Esophagus muscularis mucosa (tissue), 4 donors: ENCODE data around the gene ACTBL2. TPM values are rescaled to one million over a fixed set of nuclear protein-coding genes. Genes with fewer than 3 reads are reported as not detected.

Experiments
- DNase-seq: peaks from one replicate; pipeline ENCODE4 v3.0.0-alpha.2; 2017; ENCODE audit errors: extremely low spot score
- H3K27ac ChIP-seq, 4 donors: fragments of 200-600 bp; sonication (generic); replicated peaks in 1 of 4; 1 replicate in 3 of 4; 2 replicates in 1 of 4; pipeline ENCODE4 v1.5.1; 2016 to 2019; ENCODE audit warnings: mild to moderate bottlenecking in 1 of 4
- H3K27me3 ChIP-seq, 4 donors: fragments of 200-600 bp; sonication (generic); one replicate each; pipeline versions ENCODE4 v1.5.1 to v1.6.0; 2016 to 2019
- H3K36me3 ChIP-seq, 4 donors: fragments of 200-600 bp; sonication (generic); one replicate each; pipeline ENCODE4 v1.5.1; 2016 to 2019
- H3K4me1 ChIP-seq, 4 donors: fragments of 200-600 bp; sonication (generic); one replicate each; pipeline ENCODE4 v1.5.1; 2016 to 2019
- H3K4me3 ChIP-seq, 4 donors: fragments of 200-600 bp; sonication (generic); 1 replicate in 2 of 4; 2 replicates in 2 of 4; pipeline ENCODE4 v1.5.1; 2016 to 2019; ENCODE audit warnings: mild to moderate bottlenecking in 4 of 4, moderate library complexity in 1 of 4
- H3K9me3 ChIP-seq, 4 donors: fragments of 200-600 bp; sonication (generic); 1 replicate in 3 of 4; 2 replicates in 1 of 4; pipeline ENCODE4 v1.5.1; 2016 to 2019
- EP300 ChIP-seq: sonication (generic); formaldehyde crosslinking; IDR thresholded peaks from one replicate; pipeline ENCODE4 v1.6.1; 2017; ENCODE audit warnings: antibody characterized with exemption
- POLR2A ChIP-seq: fragments of 450-650 bp; IDR thresholded peaks from one replicate; pipeline ENCODE4 v1.6.1; 2017; ENCODE audit warnings: antibody characterized with exemption, moderate library complexity, mild to moderate bottlenecking, low read depth
- POLR2AphosphoS5 ChIP-seq, 2 donors: sonication (generic); formaldehyde crosslinking; IDR thresholded peaks; one replicate each; pipeline ENCODE4 v1.6.1; 2017; ENCODE audit warnings: antibody characterized with exemption in 2 of 2
- WGBS: methylation state at CpG from one replicate; pipeline ENCODE4 v1.1.5; 2018; 5-methylcytosine and 5-hydroxymethylcytosine counted together
- intact Hi-C: fragments of 100-400 bp; cut with DNase I; formaldehyde crosslinking; loops from one replicate; pipeline ENCODE4 v1.15.1; 2023
- total RNA-seq, 4 donors: library from RNA; depleted of rRNA; stranded (reverse); fragments of >200 nt; gene quantifications; one replicate each; pipeline versions ENCODE4 v1.1.0 to v1.2.1, GENCODE V29; 2016
- TF ChIP-seq, protein P1 (sequence below), 3 experiments: fragments of 200-600 bp in 2 of 3; fragments of 450-650 bp in 1 of 3; sonication (generic) in 2 of 3; IDR thresholded peaks; one replicate each; pipeline ENCODE4 v1.5.1; 2017 to 2019; ENCODE audit warnings: antibody characterized with exemption in 3 of 3, mild to moderate bottlenecking in 2 of 3, moderate library complexity in 1 of 3

ACTBL2 gene
- total RNA-seq, 4 donors from 2014 or later: not detected

DNA sequence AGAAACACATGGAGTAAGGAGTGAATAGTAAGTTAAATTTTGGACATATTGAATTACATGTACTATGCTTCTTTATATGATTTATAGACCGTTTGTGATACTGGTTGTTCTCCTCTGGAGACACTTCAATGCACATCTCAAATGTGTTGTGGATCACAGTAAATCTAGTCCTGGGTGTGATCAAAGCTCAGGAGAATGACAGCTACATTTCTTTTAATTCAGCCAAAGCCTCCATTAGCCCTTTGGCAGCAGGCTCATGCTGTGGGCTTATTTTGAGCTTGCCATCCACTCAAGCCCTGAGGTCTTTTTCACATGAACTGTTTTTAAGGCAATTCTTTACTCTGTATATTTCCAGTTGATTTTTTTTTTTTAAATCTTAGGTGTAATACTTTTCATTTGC, 34.6 kb upstream of the ACTBL2 start:
- intact Hi-C loops: no loop called here
- TF ChIP-seq POLR2AphosphoS5 (IDR thresholded peaks at IDR 0.05) (no peak), POLR2A (no peak), EP300 (no peak)
- TF ChIP-seq, protein P1, sequence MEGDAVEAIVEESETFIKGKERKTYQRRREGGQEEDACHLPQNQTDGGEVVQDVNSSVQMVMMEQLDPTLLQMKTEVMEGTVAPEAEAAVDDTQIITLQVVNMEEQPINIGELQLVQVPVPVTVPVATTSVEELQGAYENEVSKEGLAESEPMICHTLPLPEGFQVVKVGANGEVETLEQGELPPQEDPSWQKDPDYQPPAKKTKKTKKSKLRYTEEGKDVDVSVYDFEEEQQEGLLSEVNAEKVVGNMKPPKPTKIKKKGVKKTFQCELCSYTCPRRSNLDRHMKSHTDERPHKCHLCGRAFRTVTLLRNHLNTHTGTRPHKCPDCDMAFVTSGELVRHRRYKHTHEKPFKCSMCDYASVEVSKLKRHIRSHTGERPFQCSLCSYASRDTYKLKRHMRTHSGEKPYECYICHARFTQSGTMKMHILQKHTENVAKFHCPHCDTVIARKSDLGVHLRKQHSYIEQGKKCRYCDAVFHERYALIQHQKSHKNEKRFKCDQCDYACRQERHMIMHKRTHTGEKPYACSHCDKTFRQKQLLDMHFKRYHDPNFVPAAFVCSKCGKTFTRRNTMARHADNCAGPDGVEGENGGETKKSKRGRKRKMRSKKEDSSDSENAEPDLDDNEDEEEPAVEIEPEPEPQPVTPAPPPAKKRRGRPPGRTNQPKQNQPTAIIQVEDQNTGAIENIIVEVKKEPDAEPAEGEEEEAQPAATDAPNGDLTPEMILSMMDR (IDR thresholded peaks at IDR 0.05): no peak
- no peak overlapping the region for H3K4me3 ChIP-seq
- H3K27me3 ChIP-seq: no peaks in the 10 kb centered on the region
- WGBS: 89% methylated on average over 1 of the region's 1 CpG
- H3K36me3 ChIP-seq: no peaks in the 10 kb centered on the region
- DNase-seq: no peak
- H3K4me1 ChIP-seq: no peaks in the 10 kb centered on the region
- no peak overlapping the region for H3K27ac ChIP-seq
- H3K9me3 ChIP-seq: peaks cover 0 to 7% (median 0%) of the 10 kb centered on the region in 4 donors

- intact Hi-C loops: no loop called here
- 98% methylated on average over 2 of the region's 2 CpGs for WGBS
- Histone ChIP-seq H3K36me3 (no peaks in the 10 kb centered on the region), H3K4me3 (no peak overlapping the region), H3K27me3 (no peaks in the 10 kb centered on the region), H3K4me1 (no peaks in the 10 kb centered on the region), H3K9me3 (no peaks in the 10 kb centered on the region), H3K27ac (no peak overlapping the region)
- no peak for DNase-seq
- TF ChIP-seq, protein P1 (IDR thresholded peaks at IDR 0.05): no peak
- TF ChIP-seq EP300 (no peak), POLR2AphosphoS5 (IDR thresholded peaks at IDR 0.05) (no peak), POLR2A (no peak)
Observed at GRCh38 chr5:57513785-57514184, 31.2 kb upstream of the ACTBL2 start.

DNA sequence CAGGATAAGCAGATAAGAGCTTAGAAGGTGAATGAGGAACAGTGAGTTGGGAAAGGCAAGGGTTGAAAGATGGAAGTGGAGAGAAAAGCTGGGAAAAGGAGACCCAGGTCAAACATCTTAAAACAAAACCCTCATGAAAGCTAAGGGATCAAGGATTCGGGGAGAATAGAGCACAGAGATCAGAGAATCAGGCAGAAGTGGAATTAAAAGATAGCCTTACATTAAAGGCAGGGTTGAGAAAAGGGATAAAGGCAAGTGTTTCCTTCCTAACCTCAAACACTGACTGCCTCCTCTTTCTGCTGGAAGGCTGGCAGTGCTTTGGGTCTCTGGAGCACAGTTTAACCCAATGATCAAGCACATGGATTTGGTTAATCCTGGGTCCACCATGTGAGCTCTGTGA, 28.7 kb upstream of the ACTBL2 start:
- Histone ChIP-seq H3K4me1 (no peaks in the 10 kb centered on the region), H3K4me3 (no peak overlapping the region), H3K36me3 (no peaks in the 10 kb centered on the region), H3K9me3 (no peaks in the 10 kb centered on the region), H3K27ac (no peak overlapping the region), H3K27me3 (no peaks in the 10 kb centered on the region)
- WGBS: 93% methylated on average over 1 of the region's 1 CpG
- TF ChIP-seq POLR2AphosphoS5 (IDR thresholded peaks at IDR 0.05) (no peak), EP300 (no peak), POLR2A (no peak)
- TF ChIP-seq, protein P1 (IDR thresholded peaks at IDR 0.05): no peak
- no peak for DNase-seq
- intact Hi-C loops: no loop called here

- intact Hi-C loops: no loop called here
- Histone ChIP-seq H3K4me3 (no peak overlapping the region), H3K27ac (no peak overlapping the region), H3K9me3 (no peaks in the 10 kb centered on the region), H3K27me3 (no peaks in the 10 kb centered on the region), H3K4me1 (no peaks in the 10 kb centered on the region), H3K36me3 (no peaks in the 10 kb centered on the region)
- TF ChIP-seq, protein P1 (IDR thresholded peaks at IDR 0.05): no peak
- TF ChIP-seq EP300 (no peak), POLR2A (no peak)
- DNase-seq: no peak
- WGBS: 72% methylated on average over 3 of the region's 3 CpGs
Observed at GRCh38 chr5:57509501-57510260, 27.1 kb upstream of the ACTBL2 start.

GRCh38 chr5:57508211-57508610, 25.6 kb upstream of the ACTBL2 start:
- intact Hi-C loops: no loop called here
- 100% methylated on average over 2 of the region's 2 CpGs for WGBS
- TF ChIP-seq EP300: no peak
- TF ChIP-seq, protein P1 (IDR thresholded peaks at IDR 0.05): no peak
- TF ChIP-seq POLR2AphosphoS5 (IDR thresholded peaks at IDR 0.05): no peak
- TF ChIP-seq POLR2A: no peak

More at GRCh38 chr5:57508211-57508610, 25.6 kb upstream of the ACTBL2 start:
- H3K4me3 ChIP-seq: no peak overlapping the region
- no peaks in the 10 kb centered on the region for H3K9me3 ChIP-seq
- no peak overlapping the region for H3K27ac ChIP-seq
- H3K27me3 ChIP-seq: no peaks in the 10 kb centered on the region
- DNase-seq: no peak
- H3K4me1 ChIP-seq: no peaks in the 10 kb centered on the region
- H3K36me3 ChIP-seq: no peaks in the 10 kb centered on the region
